DMS 273 (cell line): ENCODE results near the gene FGFBP1.

ENCODE experiments used
- DNase-seq: peaks from one replicate; lab custom pipeline; 2025; ENCODE audit not compliant: unreplicated experiment; lab: John Stamatoyannopoulos, UW

Gene FGFBP1

GRCh38 chr4:15938640-15939039 is at the start of gene FGFBP1:
FGFBP1 (minus strand) TSS chr4:15938740; CDS start chr4:15936632, 2,108 bp downstream.
- no peak for DNase-seq

GRCh38 chr4:15988222-15988621 is 49.7 kb upstream of the FGFBP1 start:
- DNase-seq, result no peak

DNA sequence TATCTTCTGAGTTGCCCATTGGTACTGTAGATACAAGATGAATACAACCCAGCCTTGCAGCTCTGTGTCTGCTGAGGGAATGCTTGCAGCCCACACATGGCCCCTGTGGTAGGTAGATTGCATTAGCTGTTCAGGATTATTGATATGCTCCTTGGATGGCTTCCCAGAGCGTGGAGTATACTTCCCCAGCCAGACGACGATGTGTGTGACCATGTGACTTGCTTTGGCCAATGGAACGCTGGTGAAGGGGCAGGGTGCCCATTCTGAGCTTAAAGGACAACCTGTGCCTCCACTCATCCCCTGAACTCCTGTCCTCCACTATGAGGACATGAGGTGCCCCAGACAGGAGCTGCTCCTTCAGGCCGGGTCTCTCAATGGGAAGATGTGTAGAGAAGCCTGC is 48.4 kb upstream of the FGFBP1 start:
- DNase-seq, result no peak

DNA sequence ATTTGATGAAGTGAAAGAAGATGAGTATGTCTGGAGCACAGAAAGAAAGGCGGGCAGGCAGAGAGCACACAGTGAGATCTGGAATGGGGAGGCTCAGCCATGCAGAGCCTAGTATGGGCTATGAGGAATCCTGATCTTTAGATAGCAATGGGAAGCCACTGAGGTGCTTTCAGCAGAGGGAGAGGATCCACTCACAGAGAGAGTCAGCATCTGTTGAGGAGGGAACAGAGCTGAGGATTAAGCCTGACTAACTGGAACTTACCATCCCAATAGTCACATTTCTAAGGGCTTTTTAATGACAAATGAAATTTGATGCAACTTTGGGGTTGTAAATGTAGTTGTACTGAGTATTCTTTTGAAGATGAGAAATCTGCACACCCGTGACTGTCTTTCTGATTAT is 45.1 kb upstream of the FGFBP1 start:
- DNase-seq, result no peak

GRCh38 chr4:15982842-15983524 is 44.4 kb upstream of the FGFBP1 start:
- DNase-seq, result no peak

DNA sequence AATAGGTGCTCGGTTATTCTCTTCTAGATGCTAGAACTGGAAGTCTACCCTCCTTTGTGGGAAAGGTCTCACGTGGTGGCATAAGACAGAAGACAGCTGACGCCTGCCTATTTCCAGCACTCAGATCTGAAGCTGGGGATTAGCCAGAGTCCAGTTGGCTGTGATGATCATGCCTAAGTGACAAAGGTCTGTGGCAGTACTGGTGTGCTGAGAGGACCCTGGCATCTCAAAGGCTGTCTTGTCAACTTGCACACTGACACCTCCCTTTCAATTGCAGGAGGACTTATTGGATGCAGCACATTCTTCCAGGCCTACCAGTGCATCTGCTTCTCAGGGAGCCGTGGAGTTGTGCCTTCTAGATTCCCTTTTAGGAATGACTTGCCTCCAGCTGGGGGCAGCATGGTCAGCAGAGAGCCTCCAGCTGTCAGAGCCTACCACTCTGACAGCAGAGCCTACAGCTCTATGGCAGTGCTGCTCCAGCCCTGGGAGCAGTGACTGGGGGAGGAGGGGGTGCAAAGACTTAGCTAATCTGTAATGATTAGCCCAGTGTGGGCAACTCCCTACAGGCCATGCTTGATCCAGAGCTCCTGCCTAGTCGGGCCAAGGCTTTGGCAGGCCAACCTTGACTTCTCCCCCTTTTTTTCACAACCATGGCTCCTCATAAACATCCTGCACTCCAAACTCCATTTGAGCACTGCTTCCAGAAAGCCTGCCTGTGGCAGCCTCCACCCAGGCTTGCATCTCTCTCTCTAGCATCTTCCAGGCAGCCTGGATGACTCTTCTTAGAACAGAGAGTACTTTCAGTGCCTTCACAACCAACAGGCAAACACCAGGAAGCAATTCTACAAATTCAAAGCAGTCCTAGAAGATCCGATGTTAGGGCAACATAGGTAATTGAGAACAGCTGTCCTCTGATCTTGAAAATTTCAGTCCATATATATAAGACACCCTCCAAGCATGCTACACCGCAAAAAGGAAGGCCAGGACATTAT is 38.2 kb upstream of the FGFBP1 start:
- peak; percentile 7 for DNase-seq

DNA sequence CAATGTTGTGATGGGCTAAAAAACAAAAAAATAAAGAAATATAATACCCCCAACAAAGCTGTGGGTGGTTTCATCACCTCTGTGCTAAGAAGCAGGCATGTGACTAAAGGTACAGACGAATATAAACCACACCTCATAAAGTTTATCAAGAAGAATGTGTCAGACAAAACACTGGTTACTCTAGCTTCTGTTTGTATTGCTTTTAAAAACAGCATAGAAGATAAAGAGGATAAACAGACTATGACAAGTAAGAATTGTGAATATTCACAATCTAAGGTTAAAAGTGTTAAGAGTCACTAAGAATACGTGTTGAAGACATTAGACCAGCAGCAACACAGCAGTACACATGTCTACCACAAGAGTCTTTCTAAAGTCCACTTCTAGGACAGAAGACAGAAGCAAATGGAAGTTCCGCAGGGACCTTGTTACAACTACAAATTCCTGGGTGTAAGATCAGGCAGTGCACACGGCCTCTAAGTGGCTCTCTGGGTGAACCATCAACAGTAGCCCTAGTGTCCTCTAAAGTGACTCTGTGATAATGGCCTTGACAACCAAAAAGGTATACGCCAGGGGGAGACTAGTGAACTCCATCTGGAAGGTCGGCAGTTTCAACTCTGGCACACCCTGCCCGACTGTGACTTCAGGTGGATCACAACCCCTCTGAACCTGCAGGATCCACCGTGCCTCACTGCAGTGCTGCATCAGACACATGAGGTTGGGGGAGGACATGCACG is 32.7 kb upstream of the FGFBP1 start:
- DNase-seq, result no peak

DNA sequence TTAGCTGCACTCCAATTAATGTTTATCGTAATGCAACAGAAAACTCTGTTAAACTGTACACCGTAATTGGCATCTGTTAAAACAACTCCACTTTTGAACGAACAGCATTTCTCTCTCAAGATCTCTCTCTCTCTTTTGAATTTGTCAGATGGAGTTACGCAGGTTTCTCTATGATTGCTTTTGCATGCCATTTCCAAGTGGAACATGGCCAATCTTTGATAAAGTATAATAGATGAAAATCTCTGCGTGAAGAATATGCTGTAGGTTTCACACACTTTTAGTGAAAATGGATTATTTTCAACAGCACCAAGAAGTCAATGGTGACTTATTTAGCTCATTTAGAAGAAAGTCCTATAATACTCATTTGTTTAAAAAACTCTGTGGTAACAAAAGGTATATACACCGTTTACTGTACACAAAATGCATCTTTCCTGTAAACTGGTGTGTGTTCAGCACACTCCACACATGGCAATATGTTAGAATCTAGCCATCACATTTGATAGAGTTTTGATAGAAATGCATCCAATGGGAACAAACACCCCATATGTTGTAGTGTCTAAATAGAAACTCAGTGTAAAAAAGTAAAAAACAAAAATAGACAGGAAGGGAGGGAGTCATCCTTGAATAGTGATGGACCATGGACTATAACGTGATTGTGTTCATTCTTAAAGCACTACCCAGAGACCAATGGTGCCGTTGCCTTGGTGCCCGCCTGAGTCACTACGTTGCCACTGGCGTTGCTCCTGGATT is 30.2 kb upstream of the FGFBP1 start:
- no peak for DNase-seq

DNA sequence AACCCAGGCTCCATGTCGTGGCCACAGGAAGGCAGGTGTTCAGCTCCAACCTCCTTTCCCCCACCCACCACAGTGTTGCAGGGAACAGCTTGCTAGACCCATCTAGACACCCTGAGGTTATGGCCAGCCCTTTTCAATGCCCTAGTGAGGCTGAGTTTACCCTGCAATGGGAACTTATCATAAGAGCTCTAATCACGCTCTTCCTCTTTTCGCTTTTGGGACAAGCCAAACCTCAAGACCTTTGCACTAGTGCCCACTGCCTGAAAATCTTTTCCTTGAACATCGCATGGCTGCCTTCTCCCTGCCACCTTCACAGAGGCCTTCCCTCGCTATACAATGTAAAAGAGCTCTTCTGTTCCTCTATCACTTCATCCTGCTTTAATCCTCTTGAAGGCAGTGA is 26.8 kb upstream of the FGFBP1 start:
- DNase-seq, result no peak

DNA sequence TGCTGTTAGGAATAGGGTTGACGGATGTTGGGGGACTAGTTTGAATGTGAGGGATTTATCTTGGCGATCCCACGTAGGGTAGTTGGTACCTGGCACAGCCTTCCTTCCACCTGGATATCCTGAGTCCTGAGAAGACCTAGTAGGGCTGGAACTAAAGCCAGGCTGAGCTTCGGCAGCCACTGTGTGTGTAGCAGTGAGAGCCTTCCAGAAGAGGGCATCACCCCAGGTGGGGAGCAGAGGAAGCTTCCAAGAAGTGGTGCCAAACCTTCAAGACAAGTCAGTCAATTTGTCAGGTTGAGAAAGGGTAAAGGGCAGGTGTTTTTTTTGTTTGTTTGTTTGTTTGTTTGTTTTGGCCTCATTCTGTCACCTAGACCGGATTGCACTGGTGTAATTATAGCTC is 25.6 kb upstream of the FGFBP1 start:
- peak; percentile 7 for DNase-seq

- DNase-seq, result no peak
Measured at GRCh38 chr4:15963576-15963975, 25.0 kb upstream of the FGFBP1 start.

DNA sequence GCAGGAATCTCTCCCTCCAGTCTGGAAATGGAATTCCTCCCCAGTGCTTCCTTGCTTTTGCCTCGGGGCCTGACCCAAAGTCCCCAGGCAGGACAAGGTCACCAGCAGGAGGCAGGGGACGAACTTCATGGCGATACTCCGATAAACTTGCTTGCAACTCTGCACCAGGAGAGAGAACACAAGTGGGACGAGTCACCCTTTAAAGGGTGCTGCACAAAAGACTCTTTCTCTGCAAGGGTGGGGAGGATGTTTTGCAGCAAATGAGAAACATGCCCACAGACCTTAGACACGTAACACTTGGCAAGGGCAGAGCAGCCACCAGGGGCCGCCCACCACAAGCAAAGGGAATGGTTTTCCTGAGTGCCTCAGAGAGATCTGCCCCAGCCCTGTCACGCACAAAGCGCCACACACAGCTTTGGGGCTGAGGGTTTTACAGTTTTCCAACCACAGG is 24.5 kb upstream of the FGFBP1 start, which contains the start of gene FGFBP2:
Gene FGFBP2 (minus strand): TSS at position 175 of the 451 bp plus-strand sequence. CDS start 46 bp downstream, at position 129.
- DNase-seq, result peak; percentile 56

DNA sequence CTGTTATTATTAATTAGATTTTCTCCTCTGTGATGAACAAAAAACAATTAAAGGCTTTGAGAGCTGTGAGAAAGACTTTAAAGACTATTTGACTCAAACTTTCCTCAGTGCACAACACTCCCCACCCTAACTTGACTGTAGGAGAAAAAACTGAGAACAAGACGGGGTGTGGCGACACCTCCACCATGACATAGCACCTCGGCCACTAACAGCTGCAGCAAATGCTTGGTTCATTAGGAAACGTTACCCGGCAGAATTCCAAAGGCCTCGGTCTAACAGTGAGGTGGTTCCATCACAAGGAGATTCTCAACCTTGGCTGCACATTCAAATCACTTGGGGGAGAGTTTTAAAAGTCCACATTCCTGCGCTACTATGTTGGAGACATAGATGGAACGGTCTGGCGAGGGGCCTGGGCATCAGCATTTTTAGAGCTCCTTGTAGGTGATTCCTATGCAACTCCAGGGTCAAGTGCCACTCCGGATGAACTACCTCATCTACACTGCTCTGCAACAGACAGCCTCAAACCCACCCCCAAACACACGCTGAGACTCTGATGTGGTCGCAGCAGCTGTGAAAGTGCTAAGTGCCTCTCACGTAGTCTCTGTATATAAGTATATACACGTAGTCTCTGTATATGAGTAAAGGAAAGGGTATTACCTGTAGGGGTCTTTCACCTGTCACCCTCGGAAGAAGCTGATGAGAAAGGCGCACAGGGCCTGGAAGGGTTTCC is 23.4 kb upstream of the FGFBP1 start:
- DNase-seq, result no peak

DNA sequence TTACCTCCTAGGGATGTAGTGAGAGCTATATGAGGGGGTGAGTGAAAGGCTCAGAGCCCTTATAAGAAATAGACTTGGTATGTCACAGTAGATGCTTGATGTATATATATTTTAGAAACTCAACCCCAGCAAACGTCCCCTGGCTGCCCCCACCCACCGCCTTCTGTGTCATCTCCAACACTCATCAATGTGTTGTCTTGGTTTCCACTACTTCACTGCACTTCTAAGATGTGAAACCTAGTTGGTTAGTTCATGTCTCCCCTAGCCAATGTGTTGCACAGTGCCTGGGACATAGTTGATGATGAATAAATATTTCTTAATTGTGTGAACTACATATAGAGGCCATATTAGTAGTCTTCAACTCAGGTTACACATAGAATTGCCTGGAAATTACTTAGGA is 20.0 kb upstream of the FGFBP1 start:
- DNase-seq, result no peak

DNA sequence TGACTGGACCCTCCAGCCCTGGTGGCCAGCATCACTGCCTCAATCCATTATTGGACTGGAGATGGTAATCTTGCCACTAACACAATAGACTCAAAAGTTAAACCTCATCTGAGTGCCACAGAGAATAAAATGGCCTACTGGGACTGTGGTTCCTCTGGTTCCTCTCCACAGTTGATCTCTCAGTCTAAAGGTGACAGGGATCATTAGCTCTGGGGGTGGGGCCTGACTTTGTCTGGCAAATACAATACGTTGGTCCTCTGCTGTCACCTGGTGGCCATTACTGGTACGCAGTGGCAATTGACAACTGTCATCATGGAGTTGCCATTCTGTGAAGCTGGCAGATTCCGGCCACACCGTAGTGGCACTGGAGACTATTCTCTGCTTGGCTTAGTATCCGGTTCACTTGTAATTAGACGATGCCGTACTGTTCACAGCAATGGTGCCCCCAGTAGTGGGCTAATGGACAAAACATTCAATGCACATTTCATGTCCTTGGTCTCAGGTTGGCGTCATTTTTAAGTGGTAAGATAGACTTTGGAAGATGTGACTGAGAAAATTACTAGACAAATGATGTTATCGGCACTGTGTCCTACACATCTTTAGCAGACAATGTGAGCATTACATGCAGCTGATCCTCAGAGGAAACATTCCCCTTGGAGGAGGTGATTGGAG is 17.8 kb upstream of the FGFBP1 start:
- DNase-seq, result peak; percentile 76

DNA sequence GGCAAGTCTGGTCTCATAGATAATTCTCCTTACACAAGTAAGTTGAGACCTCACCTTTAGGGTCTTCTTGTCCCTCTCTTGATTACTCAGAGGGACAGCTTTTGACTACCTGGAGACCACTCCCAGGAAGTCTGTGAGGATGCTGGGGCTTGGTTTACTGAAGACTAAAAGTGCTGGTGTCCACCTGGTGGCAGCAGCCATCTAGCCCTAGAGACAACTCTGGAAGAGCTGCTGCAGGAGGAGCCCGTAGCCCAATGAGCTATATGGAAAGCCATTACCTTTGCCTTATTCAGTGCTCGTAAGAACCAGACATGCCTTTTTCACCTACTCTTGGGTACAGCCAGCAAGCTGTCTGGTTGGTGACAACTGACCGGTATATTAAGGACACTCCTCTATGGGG is 17.1 kb upstream of the FGFBP1 start:
- peak; percentile 4 for DNase-seq

- no peak for DNase-seq
Measured at GRCh38 chr4:15953625-15954024, 15.1 kb upstream of the FGFBP1 start.

DNA sequence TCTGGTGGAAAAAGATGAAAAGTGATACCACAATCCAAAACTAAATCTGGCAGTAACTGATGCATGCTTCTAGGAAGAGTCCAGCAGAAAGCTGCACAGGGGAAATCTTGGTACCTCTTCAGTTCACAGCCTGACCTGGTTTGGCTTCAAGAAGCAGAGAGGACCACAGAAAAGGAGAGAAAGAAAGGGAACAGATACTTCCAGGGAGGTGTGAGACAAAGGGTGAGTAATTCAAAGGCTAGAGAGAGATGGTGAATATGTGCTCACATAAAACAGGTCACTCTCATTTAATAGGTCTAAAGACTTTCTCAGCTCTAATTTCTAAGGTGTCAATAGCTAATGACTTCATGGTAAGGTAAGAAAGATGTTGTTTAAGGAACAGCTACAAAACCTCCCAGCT is 13.2 kb upstream of the FGFBP1 start:
- no peak for DNase-seq

DNA sequence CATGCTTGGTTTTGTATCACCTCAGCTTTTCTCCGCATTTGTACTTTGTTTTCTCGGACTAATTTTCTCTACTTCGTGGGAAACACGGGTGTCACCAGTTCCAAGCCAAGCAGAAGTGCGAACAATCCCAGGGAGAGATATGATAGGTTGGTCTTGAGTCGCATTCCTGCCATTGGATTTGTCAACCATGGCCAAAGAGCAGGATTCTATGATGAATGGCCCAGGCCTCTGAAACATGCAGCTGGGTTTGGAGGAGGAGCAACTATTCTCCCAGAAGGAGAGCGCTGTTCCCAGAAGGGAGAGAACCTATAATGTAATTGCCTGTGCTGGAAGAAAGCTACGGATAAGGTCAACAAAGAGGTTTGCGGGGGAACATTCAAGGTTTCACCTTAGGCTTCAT is 10.3 kb upstream of the FGFBP1 start:
- no peak for DNase-seq
